Keratinocyte (primary cell): ENCODE data around the gene CHMP4B. TPM values are rescaled to one million over a fixed set of nuclear protein-coding genes. Genes with fewer than 3 reads are reported as not detected.

Experiments
- DNase-seq: peaks from one replicate; pipeline ENCODE4 v3.0.0-alpha.2; 2011; ENCODE audit warnings: low read depth, missing footprints, low spot score
- FAIRE-seq: peaks from 2 replicates; lab custom pipeline; 2011; peaks lifted over from hg19 to GRCh38; lab: Jason Lieb, UNC
- H2AFZ ChIP-seq: 2 replicates; pipeline ENCODE4 v1.6.0; 2012; ENCODE audit warnings: low read length, control low read depth, inconsistent platforms; ENCODE audit not compliant: control insufficient read depth
- H3K27ac ChIP-seq: 2 replicates; pipeline ENCODE4 v1.5.1; 2011; ENCODE audit warnings: low read length; ENCODE audit not compliant: control insufficient read depth, insufficient read depth
- H3K27me3 ChIP-seq: 3 replicates; pipeline ENCODE4 v1.6.0; 2011; ENCODE audit warnings: low read length; ENCODE audit not compliant: control insufficient read depth, insufficient read depth; ENCODE audit errors: extremely low read depth
- H3K36me3 ChIP-seq, 2 experiments: 2 replicates in 1 of 2; 3 replicates in 1 of 2; pipeline ENCODE4 v1.5.1; 2011; ENCODE audit warnings: low read length in 2 of 2, mild to moderate bottlenecking in 1 of 2; ENCODE audit not compliant: control insufficient read depth in 2 of 2, insufficient read depth in 2 of 2; ENCODE audit errors: extremely low read depth in 1 of 2
- H3K4me1 ChIP-seq: 3 replicates; pipeline ENCODE4 v1.5.1; 2011; ENCODE audit warnings: low read length; ENCODE audit not compliant: control insufficient read depth, insufficient read depth; ENCODE audit errors: extremely low read depth
- H3K4me2 ChIP-seq: 3 replicates; pipeline ENCODE4 v1.6.0; 2011; ENCODE audit warnings: low read depth, low read length; ENCODE audit not compliant: control insufficient read depth, insufficient read depth; ENCODE audit errors: extremely low read depth
- H3K4me3 ChIP-seq, 3 experiments: fragments of 200-600 bp in 1 of 3; sonication (generic) in 1 of 3; 2 replicates in 2 of 3; 3 replicates in 1 of 3; pipeline ENCODE4 v1.5.1; 2011 to 2016; ENCODE audit warnings: low read length in 3 of 3, mild to moderate bottlenecking in 3 of 3, control low read depth in 2 of 3, inconsistent platforms in 1 of 3, low read depth in 1 of 3, mixed read lengths in 1 of 3, mixed run types in 1 of 3, moderate library complexity in 1 of 3; ENCODE audit not compliant: control insufficient read depth in 2 of 3, insufficient read depth in 2 of 3; ENCODE audit errors: extremely low read depth in 1 of 3
- H3K79me2 ChIP-seq: 2 replicates; pipeline ENCODE4 v1.6.0; 2012; ENCODE audit warnings: low read length; ENCODE audit not compliant: control insufficient read depth, insufficient read depth
- H3K9ac ChIP-seq: 3 replicates; pipeline ENCODE4 v1.6.0; 2011; ENCODE audit warnings: low read length; ENCODE audit not compliant: control insufficient read depth, insufficient read depth; ENCODE audit errors: extremely low read depth
- H3K9me1 ChIP-seq: 3 replicates; pipeline ENCODE4 v1.6.0; 2011; ENCODE audit warnings: low read length; ENCODE audit not compliant: control insufficient read depth, insufficient read depth; ENCODE audit errors: extremely low read depth
- H3K9me3 ChIP-seq: 2 replicates; pipeline ENCODE4 v1.5.1; 2012; ENCODE audit warnings: low read depth, low read length; ENCODE audit not compliant: control insufficient read depth
- H4K20me1 ChIP-seq: 3 replicates; pipeline ENCODE4 v1.6.0; 2011; ENCODE audit warnings: low read length; ENCODE audit not compliant: control insufficient read depth, insufficient read depth; ENCODE audit errors: extremely low read depth
- EZH2 ChIP-seq: IDR thresholded peaks from one replicate; pipeline ENCODE4 v1.6.1; 2012; ENCODE audit warnings: inconsistent platforms, mild to moderate bottlenecking, low read length, moderate library complexity
- dilution Hi-C: fragments of 300-500 bp; cut with MboI; formaldehyde crosslinking; loops from one replicate; pipeline ENCODE4 v1.7.0; 2020; ENCODE audit warnings: low sequenced_read_pairs; ENCODE audit not compliant: extremely low pct_ligation_motif_present
- polyA plus RNA-seq, 5 experiments: library from polyadenylated mRNA; depleted of rRNA in 3 of 5; stranded (reverse) in 3 of 5; stranded (forward) in 1 of 5; unstranded in 1 of 5; fragments of >200 nt; gene quantifications; 1 replicate in 1 of 5; 2 replicates in 3 of 5; 3 replicates in 1 of 5; pipeline versions ENCODE4 v1.2.1 to v1.2.3, GENCODE V29; 2011 to 2012; ENCODE audit warnings: missing spikeins in 2 of 5, low read depth in 1 of 5, low replicate concordance in 1 of 5
- TF ChIP-seq, protein P1 (sequence below), 3 experiments: IDR thresholded peaks in 1 of 3; conservative IDR thresholded peaks in 1 of 3; optimal IDR thresholded peaks in 1 of 3; 2 replicates in 2 of 3; 3 replicates in 1 of 3; pipeline versions ENCODE3 to v1.5.1; 2011; ENCODE audit warnings: low read length in 3 of 3, mild to moderate bottlenecking in 3 of 3, moderate library complexity in 2 of 3, control low read depth in 1 of 3, inconsistent platforms in 1 of 3; ENCODE audit not compliant: insufficient read depth in 2 of 3; ENCODE audit errors: extremely low read depth in 1 of 3

CHMP4B gene
- polyA plus RNA-seq, 1 donor (not counting 4 experiments of a cell fraction or from before 2014, with no cell fraction given) = 72.2 TPM

DNA sequence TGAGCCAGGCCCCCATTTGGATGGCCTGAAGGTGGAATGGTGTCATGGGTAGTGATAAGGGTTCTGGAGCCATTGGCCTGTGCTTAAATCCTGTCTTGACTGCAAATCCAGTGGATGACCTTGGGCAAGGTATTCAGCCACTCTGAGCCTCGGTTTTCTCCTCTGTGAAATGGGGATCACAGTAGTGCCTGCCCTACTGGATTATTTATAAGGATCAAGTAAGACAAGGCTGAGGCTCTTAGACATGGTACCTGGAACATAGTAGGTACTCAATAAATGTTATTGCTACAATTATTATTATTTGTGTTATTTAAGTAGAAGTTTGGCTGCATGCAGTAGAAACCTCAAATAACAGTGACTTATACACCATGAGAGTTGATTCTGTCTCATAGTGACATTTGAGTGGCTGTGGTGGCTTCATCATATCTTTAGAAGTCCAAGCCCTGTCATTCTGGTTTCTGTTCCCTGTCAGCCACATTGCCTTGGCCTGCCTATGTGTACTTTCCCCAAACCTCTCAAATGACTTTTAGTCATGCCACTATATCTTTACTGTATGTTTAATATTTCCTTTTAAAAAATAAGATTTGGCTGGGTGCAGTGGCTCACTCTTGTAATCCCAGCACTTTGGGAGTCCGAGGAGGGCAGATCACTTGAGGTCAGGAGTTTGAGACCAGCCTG is 37.6 kb upstream of the CHMP4B start:
- Histone ChIP-seq H3K9ac (no peak overlapping the region), H3K4me2 (no peak overlapping the region), H3K79me2 (no peaks in the 10 kb centered on the region), H3K36me3 (peaks cover 0 to 6% of the 10 kb centered on the region in 2 experiments), H2AFZ (no peak overlapping the region), H3K27me3 (no peaks in the 10 kb centered on the region), H3K9me1 (no peaks in the 10 kb centered on the region), H4K20me1 (no peaks in the 10 kb centered on the region), H3K4me1 (peaks cover 4% of the 10 kb centered on the region), H3K9me3 (no peaks in the 10 kb centered on the region), H3K27ac (no peak overlapping the region), H3K4me3 (no peak overlapping the region)
- TF ChIP-seq, protein P1, sequence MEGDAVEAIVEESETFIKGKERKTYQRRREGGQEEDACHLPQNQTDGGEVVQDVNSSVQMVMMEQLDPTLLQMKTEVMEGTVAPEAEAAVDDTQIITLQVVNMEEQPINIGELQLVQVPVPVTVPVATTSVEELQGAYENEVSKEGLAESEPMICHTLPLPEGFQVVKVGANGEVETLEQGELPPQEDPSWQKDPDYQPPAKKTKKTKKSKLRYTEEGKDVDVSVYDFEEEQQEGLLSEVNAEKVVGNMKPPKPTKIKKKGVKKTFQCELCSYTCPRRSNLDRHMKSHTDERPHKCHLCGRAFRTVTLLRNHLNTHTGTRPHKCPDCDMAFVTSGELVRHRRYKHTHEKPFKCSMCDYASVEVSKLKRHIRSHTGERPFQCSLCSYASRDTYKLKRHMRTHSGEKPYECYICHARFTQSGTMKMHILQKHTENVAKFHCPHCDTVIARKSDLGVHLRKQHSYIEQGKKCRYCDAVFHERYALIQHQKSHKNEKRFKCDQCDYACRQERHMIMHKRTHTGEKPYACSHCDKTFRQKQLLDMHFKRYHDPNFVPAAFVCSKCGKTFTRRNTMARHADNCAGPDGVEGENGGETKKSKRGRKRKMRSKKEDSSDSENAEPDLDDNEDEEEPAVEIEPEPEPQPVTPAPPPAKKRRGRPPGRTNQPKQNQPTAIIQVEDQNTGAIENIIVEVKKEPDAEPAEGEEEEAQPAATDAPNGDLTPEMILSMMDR (optimal IDR thresholded peaks at IDR 0.05 in 1 of 3, IDR thresholded peaks at IDR 0.05 in 1 of 3, conservative IDR thresholded peaks at IDR 0.05 in 1 of 3; ENCODE audit: extremely low read depth in 1 of 3, insufficient read depth in 2 of 3, low read length in 3 of 3) = no peak
- TF ChIP-seq EZH2 = no peak
- no peak for DNase-seq
- dilution Hi-C loops = no loop called here
- FAIRE-seq = no peak

DNA sequence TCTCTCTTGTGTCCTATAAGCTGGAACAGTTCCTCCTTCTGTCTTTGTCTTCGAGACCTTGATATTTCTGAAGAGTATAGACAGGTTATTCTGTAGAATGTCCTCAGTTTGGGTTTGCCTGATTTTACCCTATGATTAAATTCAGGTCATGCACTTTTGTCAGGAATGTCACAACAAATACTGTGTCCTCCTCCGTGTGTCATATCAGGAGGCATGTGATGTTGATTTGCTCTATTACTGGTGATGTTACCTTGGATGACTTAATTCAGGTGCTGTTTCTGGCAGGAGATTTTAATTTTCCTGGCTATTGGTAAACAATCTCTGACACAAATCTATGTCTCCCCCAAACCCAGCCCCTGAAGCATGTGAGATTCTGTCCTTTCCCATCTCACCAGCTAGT is 33.3 kb upstream of the CHMP4B start:
- H3K79me2 ChIP-seq = no peaks in the 10 kb centered on the region
- H3K9ac ChIP-seq = no peak overlapping the region
- no peaks in the 10 kb centered on the region for H4K20me1 ChIP-seq
- H2AFZ ChIP-seq = no peak overlapping the region
- no peaks in the 10 kb centered on the region for H3K27me3 ChIP-seq
- H3K27ac ChIP-seq = no peak overlapping the region
- H3K4me2 ChIP-seq = no peak overlapping the region
- no peaks in the 10 kb centered on the region for H3K9me1 ChIP-seq
- no peaks in the 10 kb centered on the region for H3K9me3 ChIP-seq
- dilution Hi-C loops = no loop called here
- H3K4me1 ChIP-seq = peaks cover 9% of the 10 kb centered on the region
- H3K36me3 ChIP-seq = peaks cover 0 to 3% of the 10 kb centered on the region in 2 experiments
- no peak overlapping the region for H3K4me3 ChIP-seq
- TF ChIP-seq, protein P1 (optimal IDR thresholded peaks at IDR 0.05 in 1 of 3, IDR thresholded peaks at IDR 0.05 in 1 of 3, conservative IDR thresholded peaks at IDR 0.05 in 1 of 3; ENCODE audit: extremely low read depth in 1 of 3, insufficient read depth in 2 of 3, low read length in 3 of 3) = no peak
- no peak for TF ChIP-seq EZH2
- FAIRE-seq (no peak), DNase-seq (no peak)
